GM04503 (cell line): ENCODE measurements around the gene FMO5.
"Not testable (repeated sequence)": the region's sequence is repeated elsewhere in the genome, so short reads cannot be mapped to it uniquely, and the experiment has no call there.

Experiments used
- DNase-seq: peaks from one replicate; pipeline ENCODE4 v3.0.0-alpha.2; 2012; ENCODE audit warnings: low read depth

The FMO5 gene, protein sequence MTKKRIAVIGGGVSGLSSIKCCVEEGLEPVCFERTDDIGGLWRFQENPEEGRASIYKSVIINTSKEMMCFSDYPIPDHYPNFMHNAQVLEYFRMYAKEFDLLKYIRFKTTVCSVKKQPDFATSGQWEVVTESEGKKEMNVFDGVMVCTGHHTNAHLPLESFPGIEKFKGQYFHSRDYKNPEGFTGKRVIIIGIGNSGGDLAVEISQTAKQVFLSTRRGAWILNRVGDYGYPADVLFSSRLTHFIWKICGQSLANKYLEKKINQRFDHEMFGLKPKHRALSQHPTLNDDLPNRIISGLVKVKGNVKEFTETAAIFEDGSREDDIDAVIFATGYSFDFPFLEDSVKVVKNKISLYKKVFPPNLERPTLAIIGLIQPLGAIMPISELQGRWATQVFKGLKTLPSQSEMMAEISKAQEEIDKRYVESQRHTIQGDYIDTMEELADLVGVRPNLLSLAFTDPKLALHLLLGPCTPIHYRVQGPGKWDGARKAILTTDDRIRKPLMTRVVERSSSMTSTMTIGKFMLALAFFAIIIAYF

DNA sequence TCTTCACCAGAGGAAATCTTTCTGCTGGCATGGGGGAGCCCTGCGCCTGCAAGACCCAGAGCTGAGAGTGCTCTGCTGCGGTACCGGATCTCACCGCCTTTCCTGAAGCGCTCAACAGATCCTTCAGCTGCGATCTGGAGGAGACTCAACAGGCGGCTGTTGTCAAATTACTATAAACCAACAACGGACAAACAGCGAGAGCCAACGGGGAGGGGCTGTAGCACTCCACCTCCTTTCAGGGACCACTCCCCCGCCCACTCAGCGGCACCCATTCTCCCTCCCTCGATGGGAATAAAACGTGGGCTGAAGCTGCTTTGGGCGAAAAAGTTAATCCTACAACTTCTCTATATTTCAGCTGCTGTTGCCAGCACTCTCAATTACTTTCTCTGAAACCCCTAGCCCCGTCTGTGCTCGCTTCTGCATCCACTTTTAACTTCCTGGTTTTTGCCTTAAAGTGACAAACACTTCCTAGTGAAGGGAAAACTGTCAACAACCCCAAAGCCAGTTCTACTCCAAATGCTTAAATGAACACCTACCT lies at the start of gene FMO5:
Gene FMO5, minus strand, starts transcription at position 147 of the 538 bp plus-strand sequence. CDS start 310 bp downstream, outside the sequence.
- DNase-seq: no peak

DNA sequence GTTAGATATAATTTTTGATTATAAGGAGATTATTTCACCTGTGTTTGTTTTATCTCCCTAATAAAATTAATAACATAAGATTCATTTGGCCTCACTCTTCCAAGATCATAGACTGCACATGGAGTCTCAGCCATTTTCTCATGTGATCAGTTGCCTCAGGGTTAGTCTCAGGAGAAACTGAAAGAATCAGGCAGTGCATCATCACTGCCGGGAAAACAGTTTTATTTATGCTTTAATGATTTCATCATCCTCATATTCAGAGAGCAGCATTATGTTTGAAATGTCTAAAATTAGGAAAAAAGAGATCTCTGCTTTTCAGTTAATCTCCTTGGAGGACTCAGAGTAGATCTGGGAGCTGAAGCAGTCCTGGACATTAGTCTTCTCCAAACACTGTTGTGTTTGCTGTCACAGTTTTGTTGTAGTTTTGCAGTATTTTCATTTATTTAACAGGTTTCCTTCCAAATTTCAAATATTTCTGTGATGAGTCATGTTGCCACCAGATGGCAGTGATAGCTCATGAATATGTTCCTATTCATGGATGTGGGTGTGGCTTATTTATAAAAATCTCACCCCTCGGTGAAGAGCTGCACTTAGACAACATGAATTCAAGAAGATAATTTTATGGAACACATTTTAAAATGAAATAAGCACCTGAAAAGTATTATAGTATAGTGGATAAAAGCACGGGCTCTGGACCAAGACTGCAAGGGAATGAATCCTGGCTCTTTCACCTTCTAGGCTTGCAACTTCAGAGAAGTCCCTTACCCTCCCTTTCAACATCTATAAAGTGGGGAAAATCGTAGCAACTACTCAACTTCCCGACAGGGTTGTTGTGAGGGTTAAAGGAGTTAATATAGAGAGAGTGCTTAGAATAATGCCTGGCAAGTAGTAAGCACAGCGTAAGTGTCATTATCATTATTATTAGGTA lies 48.5 kb upstream of the FMO5 start:
- peak; percentile 55 for DNase-seq

DNA sequence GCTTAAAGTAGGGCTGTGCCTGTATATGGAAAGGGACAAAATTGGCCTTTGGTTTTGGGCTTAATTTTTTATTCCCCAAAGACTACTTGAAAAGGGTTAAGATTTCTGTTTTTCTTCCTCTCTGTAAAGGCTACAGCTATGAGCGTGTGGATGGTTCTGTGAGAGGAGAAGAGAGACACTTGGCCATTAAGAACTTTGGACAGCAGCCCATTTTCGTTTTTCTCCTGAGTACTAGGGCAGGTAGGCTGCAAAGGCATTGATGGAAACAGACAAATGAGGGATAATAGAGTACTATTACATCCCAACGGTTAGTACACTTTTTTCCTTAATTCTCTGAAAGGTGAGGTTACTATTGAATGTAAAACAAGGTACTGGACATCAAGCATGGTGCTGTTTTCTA lies 46.9 kb upstream of the FMO5 start:
- no peak for DNase-seq

DNA sequence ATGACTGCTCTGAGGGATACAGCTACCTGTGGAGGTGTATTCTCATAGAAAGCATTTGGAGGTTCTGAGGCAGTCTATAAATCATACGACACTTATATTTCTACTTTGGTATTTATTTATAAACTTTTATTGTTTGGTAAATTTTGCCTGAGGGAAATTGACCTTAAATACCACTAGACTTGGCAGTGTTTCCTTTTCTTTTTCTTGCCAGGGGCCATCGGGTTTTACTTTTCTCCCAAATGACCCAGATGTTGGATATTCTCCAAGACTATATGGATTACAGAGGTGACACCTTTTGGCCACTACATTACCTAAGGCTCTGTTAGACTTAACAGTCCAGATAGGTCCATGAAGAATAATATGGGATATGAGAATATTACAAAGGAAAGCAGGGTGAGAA lies 45.6 kb upstream of the FMO5 start:
- DNase-seq: no peak

DNA sequence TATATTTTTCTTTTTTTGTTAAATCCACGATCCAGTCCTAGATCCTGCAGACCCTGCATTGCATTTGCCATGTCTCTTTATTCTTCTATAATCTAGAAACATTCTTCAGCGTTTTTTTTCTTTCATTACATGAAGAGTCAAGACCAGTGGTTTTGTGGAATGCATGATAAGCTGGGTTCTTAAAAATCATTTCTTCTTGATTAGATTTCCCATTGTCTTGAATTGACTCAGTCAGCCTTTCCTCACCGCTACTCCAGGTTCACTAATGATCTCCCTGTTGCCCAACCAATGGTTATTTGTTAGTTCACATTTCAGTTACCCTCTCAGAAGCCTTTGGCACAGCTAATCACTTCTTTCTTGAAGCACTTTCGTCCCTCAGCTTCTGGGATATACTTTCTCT lies 42.6 kb upstream of the FMO5 start:
- DNase-seq: no peak

DNA sequence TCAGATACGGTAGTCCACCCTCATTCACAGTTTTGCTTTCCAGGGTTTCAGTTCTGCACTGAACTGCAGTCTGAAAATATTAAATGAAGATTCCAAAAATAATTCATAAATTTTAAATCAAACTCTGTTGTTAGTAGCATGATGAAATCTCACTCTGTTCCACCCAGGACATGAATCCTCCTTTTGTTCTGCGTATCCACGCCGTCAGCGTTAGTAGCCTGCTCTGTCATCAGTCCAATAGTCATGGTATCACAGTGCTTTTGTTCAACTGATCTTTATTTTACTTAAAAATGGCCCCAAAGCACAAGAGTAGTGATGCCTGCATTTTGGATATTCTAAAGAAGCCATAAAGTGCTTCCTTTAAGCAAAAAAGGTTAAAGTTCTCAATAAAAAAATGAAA lies 41.2 kb upstream of the FMO5 start:
- DNase-seq: no peak

DNA sequence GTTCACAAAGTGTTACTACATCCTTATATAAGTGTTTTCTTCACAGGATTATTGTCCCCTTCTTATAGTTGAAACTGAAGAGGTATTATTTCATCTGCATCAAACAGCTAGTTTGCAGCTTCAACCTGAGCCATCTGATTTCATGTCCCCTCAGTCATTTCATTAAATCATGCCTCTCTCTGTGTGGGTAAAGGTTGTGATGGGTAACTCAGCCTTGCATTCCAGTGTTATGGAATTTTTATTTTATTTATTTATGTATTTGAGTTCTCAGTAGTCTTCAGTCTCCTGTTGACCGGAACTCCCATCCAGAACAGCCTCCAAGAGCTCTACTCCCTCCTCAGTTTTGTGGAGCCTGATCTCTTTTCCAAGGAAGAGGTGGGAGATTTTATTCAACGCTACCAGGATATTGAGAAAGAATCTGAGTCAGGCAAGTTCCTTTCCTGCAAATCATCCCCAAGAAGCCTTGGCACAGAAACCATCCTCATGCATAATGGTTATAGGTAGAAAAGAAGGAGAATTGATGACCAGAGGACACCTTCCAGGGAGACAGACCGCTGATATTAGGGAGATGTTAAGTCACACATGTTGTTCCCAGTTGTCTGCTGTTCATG lies 39.1 kb upstream of the FMO5 start:
- DNase-seq: peak; percentile 47

DNA sequence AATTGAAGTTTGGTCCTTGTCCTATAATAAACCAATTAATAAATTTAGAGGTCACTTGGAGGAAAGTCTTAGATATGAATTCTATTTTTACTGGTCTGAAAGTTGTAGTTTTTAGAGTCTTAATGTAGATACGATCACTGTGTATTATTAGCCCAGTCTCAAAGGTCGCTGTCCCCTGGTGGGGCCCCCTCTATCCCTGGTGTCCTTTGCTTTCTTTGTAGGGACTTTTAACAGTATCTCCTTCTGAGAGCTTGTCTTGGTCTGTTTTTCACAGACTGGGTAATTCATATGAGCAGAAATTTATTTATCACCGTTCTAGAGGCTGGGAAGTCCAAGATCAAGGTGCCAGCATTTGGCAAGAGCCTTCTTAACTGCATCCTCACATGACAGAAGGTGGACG lies 35.8 kb upstream of the FMO5 start:
- DNase-seq: no peak

DNA sequence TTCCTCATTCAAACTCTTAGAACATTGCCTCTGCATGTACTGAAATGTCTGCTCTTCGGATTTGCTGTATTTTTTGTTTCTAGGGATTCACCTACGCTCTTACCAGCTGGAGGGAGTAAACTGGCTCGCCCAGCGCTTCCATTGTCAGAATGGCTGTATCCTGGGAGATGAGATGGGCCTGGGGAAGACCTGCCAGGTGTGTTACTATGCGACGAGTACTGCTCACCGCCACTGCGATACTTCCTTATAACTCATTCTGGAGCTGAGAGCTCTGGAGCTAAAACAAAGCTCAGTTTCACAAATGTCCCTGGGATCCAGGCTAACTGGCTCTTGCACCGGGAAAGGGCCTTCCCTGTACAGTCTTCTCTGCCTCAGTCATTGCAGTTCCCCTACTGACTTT lies 27.4 kb upstream of the FMO5 start:
- no peak for DNase-seq

DNA sequence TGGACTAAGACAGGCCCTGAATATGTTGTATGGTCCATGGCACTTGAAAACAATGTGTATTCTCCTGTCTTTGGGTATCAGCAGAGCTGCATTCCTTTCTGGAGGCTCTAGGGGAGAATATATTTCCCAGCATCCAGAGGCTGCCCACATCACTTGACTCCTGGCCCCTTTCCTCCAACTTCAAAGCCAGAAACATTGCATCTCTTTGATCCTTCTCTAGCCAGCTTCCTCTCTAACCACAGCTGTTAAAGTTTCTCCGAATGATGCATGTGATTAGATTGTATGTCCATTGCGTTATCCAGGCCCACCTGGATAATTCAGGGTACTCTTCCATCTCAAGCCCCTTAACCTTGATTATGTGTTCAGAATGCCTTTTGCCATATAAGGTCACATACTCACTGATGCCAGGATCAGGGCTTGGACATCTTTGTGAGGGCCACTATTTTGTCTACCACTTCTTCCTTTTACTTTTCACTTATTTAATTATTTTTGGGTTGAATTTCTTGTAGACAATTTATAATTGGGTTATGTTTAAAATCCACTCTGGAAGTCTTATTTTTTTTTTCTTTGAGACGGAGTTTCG lies 22.6 kb upstream of the FMO5 start:
- no peak for DNase-seq

DNA sequence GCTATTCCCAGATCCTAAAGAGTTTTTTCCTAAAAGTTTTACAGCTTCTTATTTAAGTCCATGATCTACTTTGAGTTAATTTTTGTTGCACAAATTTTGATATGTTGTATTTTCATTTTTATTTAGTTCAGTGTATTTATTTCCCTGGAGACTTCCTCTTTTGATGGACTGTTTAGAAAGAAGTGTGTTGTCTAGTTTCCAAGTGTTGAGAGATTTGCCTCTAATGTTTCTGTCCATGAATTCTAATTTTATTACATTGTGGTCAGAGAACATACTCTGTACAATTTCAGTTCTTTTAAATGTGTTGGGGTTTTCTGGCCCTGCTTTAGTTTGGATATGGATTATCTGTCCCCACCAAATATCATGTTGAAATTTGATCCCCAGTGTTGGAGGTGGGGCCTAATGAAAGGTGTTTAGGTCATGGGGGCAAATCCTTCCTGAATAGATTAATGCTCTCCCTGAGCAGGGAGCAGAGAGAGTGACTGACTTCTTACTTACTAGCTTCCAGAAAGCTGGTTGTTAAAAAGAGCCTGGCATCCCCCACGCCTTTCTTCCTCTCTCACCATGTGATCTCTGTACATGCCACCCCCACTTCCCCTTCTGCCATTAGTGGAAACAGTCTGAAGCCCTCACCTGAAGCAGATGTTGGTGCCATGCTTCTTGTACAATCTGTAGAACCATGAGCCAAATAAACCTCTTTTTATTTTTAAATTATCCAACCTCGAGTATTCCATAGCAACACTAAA lies 21.9 kb upstream of the FMO5 start:
- no peak for DNase-seq

DNA sequence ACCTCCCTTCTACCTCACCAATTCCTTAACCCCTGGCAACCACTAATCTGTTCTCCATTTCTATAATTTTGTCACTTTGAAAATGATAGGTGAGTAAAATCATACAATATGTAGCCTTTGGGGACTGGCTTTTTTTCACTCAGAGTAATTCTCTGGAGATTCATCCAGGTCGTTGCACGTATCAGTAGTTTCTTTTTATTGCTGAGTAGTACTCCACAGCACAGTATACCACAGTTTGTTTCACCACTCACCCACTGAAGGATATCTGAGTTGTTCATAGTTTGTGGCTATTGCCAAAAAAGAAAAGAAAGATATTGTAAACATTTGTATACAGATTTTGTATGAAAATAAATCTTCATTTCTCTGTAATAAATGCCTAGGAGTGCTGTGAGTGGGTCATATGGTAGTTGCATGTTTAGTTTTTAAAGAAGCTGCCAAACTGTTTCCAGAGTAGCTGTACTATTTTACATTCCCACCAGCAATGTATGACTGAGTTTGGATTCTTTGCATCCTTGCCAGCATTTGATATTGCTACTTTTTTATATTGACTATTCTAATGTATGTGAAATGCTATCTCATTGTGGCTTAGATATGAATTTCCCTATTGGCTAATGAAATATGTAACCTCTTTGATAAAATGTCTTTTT lies 21.0 kb upstream of the FMO5 start:
- no peak for DNase-seq

DNA sequence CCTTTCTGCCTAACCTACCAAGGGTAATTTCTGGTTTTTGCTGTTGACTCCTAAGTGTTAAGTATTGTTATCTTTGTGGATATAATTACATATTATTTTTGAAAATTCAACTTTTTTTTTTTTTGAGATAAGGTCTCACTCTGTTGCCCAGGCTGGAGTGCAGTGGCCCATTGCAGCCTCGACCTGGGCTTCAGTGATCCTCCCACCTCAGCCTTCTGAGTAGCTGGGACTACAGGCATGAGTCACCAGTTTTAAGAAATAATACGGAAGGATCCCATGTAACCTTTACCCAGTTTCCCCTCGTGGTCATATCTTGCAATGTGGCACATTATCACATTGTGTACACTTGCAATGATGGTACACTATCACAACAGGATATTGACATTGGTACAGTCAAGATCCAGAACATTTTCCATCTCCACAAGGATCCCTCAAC lies 20.5 kb upstream of the FMO5 start:
- DNase-seq: no peak

DNA sequence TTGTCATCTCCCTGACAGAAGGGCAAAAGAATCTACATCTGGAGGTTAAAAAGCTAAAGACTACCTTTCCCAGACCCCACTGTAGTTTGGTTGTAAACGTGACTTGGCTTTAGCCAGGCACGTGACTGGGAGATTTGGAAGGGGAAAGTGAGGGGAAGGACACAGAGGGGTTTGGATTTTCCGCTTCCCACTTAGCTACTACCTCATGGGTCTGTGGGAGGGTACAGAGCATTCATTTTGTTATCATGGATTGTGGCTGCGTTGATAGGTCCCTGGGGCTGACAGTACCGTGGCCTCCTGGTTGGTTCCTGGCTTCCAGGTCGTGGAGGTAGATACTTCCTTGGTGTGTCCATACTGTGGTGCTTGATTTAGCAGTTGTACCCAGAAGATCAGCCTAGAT lies 20.0 kb upstream of the FMO5 start:
- DNase-seq: no peak

DNA sequence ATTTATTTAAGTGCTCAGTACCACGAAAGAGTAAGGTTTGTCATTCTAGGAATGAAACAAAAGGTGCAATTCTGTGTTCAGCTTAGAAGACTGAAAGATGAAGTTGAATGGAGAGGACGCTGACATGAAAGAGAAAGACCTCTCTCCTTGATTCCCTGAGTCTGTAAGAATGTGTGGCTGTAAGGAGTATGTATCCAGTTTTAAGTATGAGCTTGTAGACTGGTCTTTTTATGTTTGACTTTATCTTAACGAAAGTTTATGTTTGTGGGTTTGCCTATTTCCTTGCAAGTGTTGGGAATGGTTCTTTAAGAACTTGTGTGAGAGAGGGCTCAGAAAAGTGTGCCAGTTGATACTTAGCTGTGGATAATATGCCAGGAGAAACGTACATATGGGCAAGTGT lies 18.7 kb upstream of the FMO5 start:
- no peak for DNase-seq

DNA sequence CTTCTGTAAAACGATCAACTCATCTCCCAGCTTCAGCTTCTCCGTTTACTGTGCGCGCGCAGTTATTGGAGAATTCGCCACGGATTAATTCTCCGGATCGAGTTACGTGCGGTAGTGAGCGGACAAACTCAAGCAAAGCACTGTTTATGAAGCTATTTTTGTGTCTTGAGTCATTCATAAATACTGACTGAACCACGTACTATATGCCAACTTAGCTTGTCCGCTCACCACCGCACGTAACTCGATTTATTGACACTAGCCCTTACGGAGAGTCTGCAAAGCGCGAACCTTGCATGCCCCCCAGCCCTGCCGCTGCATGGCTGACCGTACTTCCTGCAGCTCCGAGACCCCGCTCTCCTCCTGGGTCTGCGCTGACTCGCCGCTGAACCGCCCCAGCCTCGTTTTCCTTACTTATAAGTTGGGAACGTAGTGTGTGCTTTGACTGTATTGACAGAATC lies 18.1 kb upstream of the FMO5 start:
- DNase-seq: no peak

DNA sequence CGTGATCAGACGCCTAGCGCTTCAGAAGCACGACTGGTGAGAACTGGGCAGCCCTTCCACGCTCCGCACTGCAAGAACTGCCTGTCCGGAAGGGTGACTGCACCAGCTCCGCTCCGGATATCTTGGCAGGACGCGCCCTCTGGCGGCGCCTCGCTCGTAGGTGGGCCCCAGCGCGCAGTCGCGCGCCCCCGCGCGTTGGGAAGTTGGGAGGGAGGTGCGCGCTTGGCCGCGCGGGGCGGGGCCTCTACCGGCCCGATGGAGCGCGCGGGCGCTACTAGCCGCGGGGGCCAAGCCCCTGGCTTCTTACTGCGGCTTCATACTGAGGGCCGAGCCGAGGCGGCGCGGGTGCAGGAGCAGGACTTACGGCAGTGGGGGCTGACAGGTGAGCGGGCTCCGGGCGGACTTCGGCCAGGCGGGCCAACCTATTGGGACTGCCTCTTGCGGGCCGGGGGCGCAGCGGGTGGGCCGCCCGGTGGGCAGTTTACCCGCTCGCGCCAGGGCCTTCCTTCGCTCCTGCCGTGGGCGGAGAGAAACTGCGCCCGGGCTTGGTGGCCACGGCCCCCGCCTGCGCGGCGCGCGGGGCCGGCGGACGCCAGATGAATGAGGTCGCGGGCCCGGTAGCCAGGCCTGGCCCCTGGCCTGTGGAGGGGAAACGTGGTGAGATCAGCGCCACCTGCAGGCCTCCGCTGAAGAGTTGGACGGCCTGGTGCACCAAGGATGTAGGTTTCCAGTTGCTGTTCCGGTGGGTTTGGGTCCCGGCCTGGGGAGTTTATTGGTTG lies 17.5 kb upstream of the FMO5 start, which contains the start of gene CHD1L:
Gene CHD1L, plus strand, starts transcription at position 236 of the 779 bp plus-strand sequence. Its CDS starts 20 bp downstream, at position 256.
- DNase-seq: peak; percentile 66

DNA sequence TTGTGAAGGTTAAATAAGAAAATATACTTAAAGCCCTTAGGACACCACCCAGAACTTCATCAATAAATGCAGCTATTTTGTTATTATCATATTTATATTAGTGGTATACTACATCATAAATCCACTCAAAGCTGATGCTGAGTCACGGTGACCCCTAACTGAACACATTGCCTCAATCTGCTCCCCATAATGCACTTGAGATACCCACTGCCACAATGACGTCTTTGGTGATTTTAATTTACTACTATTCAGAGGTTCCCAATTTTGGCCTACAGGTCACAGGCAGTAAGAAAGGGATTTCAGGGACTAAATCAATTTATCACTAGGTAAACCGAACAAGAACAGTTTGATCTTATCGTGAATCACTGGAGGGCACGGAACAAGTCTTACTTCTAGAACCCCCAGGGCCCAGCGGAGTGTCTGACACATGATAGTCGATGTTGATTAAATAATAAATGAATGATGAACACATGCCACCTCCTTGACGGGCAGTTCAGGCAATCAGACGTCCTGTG lies 16.9 kb upstream of the FMO5 start:
- no peak for DNase-seq

DNA sequence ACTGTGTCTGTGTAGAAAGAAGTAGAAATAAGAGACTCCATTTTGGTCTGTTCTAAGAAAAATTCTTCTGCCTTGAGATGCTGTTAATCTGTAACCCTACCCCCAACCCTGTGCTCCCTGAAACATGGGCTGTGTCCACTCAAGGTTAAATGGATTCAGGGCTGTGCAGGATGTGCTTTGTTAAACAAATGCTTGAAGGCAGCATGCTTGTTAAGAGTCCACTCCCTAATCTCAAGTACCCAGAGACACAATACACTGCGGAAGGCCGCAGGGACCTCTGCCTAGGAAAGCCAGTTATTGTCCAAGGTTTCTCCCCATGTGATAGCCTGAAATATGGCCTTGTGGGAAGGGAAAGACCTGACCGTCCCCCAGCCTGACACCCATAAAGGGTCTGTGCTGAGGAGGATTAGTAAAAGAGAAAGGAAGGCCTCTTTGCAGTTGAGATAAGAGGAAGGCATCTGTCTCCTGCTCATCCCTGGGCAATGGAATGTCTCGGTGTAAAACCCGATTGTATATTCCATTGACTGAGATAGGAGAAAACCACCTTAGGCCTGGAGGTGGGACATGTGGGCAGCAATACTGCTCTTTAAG lies 15.1 kb upstream of the FMO5 start:
- not testable (repeated sequence) for DNase-seq
